OCI-LY1 (cell line): ENCODE measurements around the gene LIMCH1.
A peak's percentile ranks its signal among the peaks of the same experiment; 100 is the strongest.

Source experiments
- H2AFZ ChIP-seq: fragments of 200-600 bp; sonication (generic), shearing (Covaris generic); 2 replicates; pipeline ENCODE4 v1.6.0; 2014; ENCODE audit warnings: antibody characterized with exemption, mild to moderate bottlenecking, low read length
- H3F3A ChIP-seq: fragments of 200-600 bp; sonication (generic), shearing (Covaris generic); 2 replicates; pipeline ENCODE4 v1.6.0; 2014; ENCODE audit warnings: mild to moderate bottlenecking, antibody characterized with exemption, low read length, moderate library complexity; ENCODE audit not compliant: insufficient read depth
- H3K27ac ChIP-seq: fragments of 200-600 bp; sonication (generic); 2 replicates; pipeline ENCODE4 v1.5.1; 2014; ENCODE audit warnings: low read length, mixed run types, mild to moderate bottlenecking, low read depth; ENCODE audit not compliant: poor library complexity, severe bottlenecking
- H3K27me3 ChIP-seq: fragments of 200-600 bp; sonication (generic); 2 replicates; pipeline ENCODE4 v1.6.0; 2014; ENCODE audit warnings: antibody characterized with exemption, mild to moderate bottlenecking, low read length, moderate library complexity; ENCODE audit not compliant: insufficient read depth
- H3K36me3 ChIP-seq: fragments of 200-600 bp; sonication (generic); 2 replicates; pipeline ENCODE4 v1.6.1; 2014; ENCODE audit warnings: mild to moderate bottlenecking, antibody characterized with exemption, low read length, moderate library complexity, mixed read lengths; ENCODE audit not compliant: insufficient read depth
- H3K4me1 ChIP-seq: fragments of 200-600 bp; sonication (generic); 2 replicates; pipeline ENCODE4 v1.5.1; 2014; ENCODE audit warnings: mild to moderate bottlenecking, low read length, moderate library complexity; ENCODE audit not compliant: insufficient read depth, severe bottlenecking
- H3K4me2 ChIP-seq: fragments of 200-600 bp; sonication (generic), shearing (Covaris generic); 2 replicates; pipeline ENCODE4 v1.6.1; 2014; ENCODE audit warnings: low read length
- H3K4me3 ChIP-seq: fragments of 200-600 bp; sonication (generic); 2 replicates; pipeline ENCODE4 v1.5.1; 2014; ENCODE audit warnings: low read length, low read depth, mild to moderate bottlenecking, mixed read lengths; ENCODE audit not compliant: poor library complexity, severe bottlenecking
- H3K79me2 ChIP-seq: fragments of 200-600 bp; shearing (Covaris generic); 2 replicates; pipeline ENCODE4 v1.6.1; 2016; ENCODE audit warnings: mixed run types, low read length, mixed read lengths; ENCODE audit not compliant: insufficient read depth
- H3K9ac ChIP-seq: fragments of 200-600 bp; sonication (generic), shearing (Covaris generic); 2 replicates; pipeline ENCODE4 v1.6.1; 2014; ENCODE audit warnings: mild to moderate bottlenecking, low read length, mixed read lengths
- H3K9me2 ChIP-seq: fragments of 200-600 bp; sonication (generic), shearing (Covaris generic); 2 replicates; pipeline ENCODE4 v1.6.1; 2014; ENCODE audit warnings: low read depth, mild to moderate bottlenecking, low read length, mixed read lengths
- H3K9me3 ChIP-seq: fragments of 200-600 bp; shearing (Covaris generic); 2 replicates; pipeline ENCODE4 v1.6.1; 2014; ENCODE audit warnings: low read length, mixed read lengths
- H4K20me1 ChIP-seq: fragments of 200-600 bp; sonication (generic), shearing (Covaris generic); 2 replicates; pipeline ENCODE4 v1.6.0; 2016; ENCODE audit warnings: mild to moderate bottlenecking, low read length; ENCODE audit not compliant: insufficient read depth
- EZH2 ChIP-seq: fragments of 200-600 bp; sonication (generic), shearing (Covaris generic); IDR thresholded peaks from 2 replicates; pipeline ENCODE4 v1.8.0; 2017; ENCODE audit warnings: borderline replicate concordance, mixed run types, mild to moderate bottlenecking, antibody characterized with exemption, low read length, moderate library complexity, mixed read lengths
- TF ChIP-seq, protein P1 (sequence below): fragments of 200-600 bp; sonication (generic), shearing (Covaris generic); IDR thresholded peaks from 2 replicates; pipeline ENCODE4 v1.5.1; 2017; ENCODE audit warnings: mild to moderate bottlenecking, antibody characterized with exemption, low read length, moderate library complexity, mixed read lengths

Gene LIMCH1

GRCh38 chr4:41658163-41658562 is 120.2 kb downstream of the LIMCH1 start:
- H3K4me2 ChIP-seq = no peak overlapping the region
- no peak overlapping the region for H2AFZ ChIP-seq
- no peaks in the 10 kb centered on the region for H3K36me3 ChIP-seq
- H3K4me3 ChIP-seq = no peak overlapping the region
- H3K4me1 ChIP-seq = no peaks in the 10 kb centered on the region
- no peak overlapping the region for H3K27ac ChIP-seq
- H3K9me3 ChIP-seq = no peaks in the 10 kb centered on the region
- no peaks in the 10 kb centered on the region for H3K9me2 ChIP-seq
- TF ChIP-seq EZH2 = no peak
- TF ChIP-seq, protein P1, sequence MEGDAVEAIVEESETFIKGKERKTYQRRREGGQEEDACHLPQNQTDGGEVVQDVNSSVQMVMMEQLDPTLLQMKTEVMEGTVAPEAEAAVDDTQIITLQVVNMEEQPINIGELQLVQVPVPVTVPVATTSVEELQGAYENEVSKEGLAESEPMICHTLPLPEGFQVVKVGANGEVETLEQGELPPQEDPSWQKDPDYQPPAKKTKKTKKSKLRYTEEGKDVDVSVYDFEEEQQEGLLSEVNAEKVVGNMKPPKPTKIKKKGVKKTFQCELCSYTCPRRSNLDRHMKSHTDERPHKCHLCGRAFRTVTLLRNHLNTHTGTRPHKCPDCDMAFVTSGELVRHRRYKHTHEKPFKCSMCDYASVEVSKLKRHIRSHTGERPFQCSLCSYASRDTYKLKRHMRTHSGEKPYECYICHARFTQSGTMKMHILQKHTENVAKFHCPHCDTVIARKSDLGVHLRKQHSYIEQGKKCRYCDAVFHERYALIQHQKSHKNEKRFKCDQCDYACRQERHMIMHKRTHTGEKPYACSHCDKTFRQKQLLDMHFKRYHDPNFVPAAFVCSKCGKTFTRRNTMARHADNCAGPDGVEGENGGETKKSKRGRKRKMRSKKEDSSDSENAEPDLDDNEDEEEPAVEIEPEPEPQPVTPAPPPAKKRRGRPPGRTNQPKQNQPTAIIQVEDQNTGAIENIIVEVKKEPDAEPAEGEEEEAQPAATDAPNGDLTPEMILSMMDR = no peak
- H3K9ac ChIP-seq = no peak overlapping the region
- no peaks in the 10 kb centered on the region for H3K79me2 ChIP-seq
- no peaks in the 10 kb centered on the region for H3K27me3 ChIP-seq
- H3F3A ChIP-seq = no peaks in the 10 kb centered on the region
- H4K20me1 ChIP-seq = no peaks in the 10 kb centered on the region

DNA sequence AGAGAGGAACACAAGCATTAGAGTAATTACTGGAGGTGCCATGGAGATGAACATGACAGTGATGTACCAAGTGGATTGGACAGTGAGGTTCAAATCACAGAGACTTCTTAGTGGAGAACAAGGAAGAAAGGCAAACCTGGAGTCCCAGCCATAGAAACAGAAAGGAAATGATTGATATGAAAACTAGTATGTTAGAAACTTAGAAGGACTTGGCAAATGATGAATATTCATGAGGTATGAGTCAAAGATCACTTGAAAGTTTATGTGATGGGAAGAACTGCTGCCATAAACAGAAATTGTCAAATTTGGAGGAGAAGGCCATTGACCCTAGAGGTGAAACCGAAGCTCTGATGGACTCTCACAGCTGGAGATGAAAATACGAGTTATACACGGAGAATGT is 122.4 kb downstream of the LIMCH1 start:
- no peaks in the 10 kb centered on the region for H3K27me3 ChIP-seq
- no peaks in the 10 kb centered on the region for H3F3A ChIP-seq
- no peaks in the 10 kb centered on the region for H3K9me3 ChIP-seq
- no peaks in the 10 kb centered on the region for H3K79me2 ChIP-seq
- no peak overlapping the region for H3K27ac ChIP-seq
- TF ChIP-seq, protein P1 = no peak
- TF ChIP-seq EZH2 = no peak
- no peak overlapping the region for H2AFZ ChIP-seq
- no peaks in the 10 kb centered on the region for H3K9me2 ChIP-seq
- no peaks in the 10 kb centered on the region for H4K20me1 ChIP-seq
- H3K9ac ChIP-seq = no peak overlapping the region
- no peak overlapping the region for H3K4me2 ChIP-seq
- no peak overlapping the region for H3K4me3 ChIP-seq
- H3K36me3 ChIP-seq = no peaks in the 10 kb centered on the region
- H3K4me1 ChIP-seq = no peaks in the 10 kb centered on the region

GRCh38 chr4:41661442-41662076 is 123.6 kb downstream of the LIMCH1 start:
- H3K36me3 ChIP-seq = no peaks in the 10 kb centered on the region
- no peaks in the 10 kb centered on the region for H4K20me1 ChIP-seq
- no peak overlapping the region for H3K4me3 ChIP-seq
- H3K27me3 ChIP-seq = no peaks in the 10 kb centered on the region
- TF ChIP-seq, protein P1 = peak; percentile 90
- no peak for TF ChIP-seq EZH2
- H2AFZ ChIP-seq = no peak overlapping the region
- H3K79me2 ChIP-seq = no peaks in the 10 kb centered on the region
- no peaks in the 10 kb centered on the region for H3K4me1 ChIP-seq
- H3F3A ChIP-seq = no peaks in the 10 kb centered on the region
- no peak overlapping the region for H3K4me2 ChIP-seq
- H3K9ac ChIP-seq = no peak overlapping the region
- H3K27ac ChIP-seq = no peak overlapping the region
- H3K9me2 ChIP-seq = no peaks in the 10 kb centered on the region
- H3K9me3 ChIP-seq = no peaks in the 10 kb centered on the region
